ENCODE data around the gene ACOT2. TPM values are rescaled to one million over a fixed set of nuclear protein-coding genes. Genes with fewer than 3 reads are reported as not detected.
A peak's percentile ranks its signal among the peaks of the same experiment; 100 is the strongest.
"Not testable (repeated sequence)": the region's sequence is repeated elsewhere in the genome, so short reads cannot be mapped to it uniquely, and the experiment has no call there.

ACOT2 gene
- total RNA-seq = 10 to 100 TPM; 10.9 to 11.3 TPM

GRCh38 chr14:73569185-73569958 is at the start of gene ACOT2:
ACOT2 (plus strand) TSS chr14:73569213; CDS start chr14:73569241, 28 bp downstream.
- not testable (repeated sequence) for H3K9me3 Mint-ChIP-seq (ENCODE audit: insufficient read depth); H3K27me3 Mint-ChIP-seq (ENCODE audit: low read depth)
- peak within 1 kb of the TSS; percentile 92 for H3K4me3 Mint-ChIP-seq
- peak; percentile 83 for ATAC-seq
- ChIA-PET CTCF (interaction anchor here (0.6 to 5.9 kb wide), 16 partner anchors 21 to 499 kb away, joined by 3 to 73 read pairs (median 5); partner anchors contain the start of gene ACOT6), POLR2A (interaction anchor here (0.6 to 2.6 kb wide), 14 partner anchors 10 to 515 kb away, joined by 3 to 22 read pairs (median 4); partner anchors contain the start of genes ACOT6, ALDH6A1, DNAL1 and RBM25)
- peak; percentile 79 for DNase-seq
- peak within 1 kb of the TSS; percentile 98 for H3K27ac Mint-ChIP-seq
- peaks cover 36% of the 10 kb centered on the region for H3K4me1 Mint-ChIP-seq (ENCODE audit: low read depth)
- peaks cover 40% of the 10 kb centered on the region for H3K36me3 Mint-ChIP-seq (ENCODE audit: low read depth)

- Mint-ChIP-seq H3K4me1 (ENCODE audit: low read depth) (no peaks in the 10 kb centered on the region), H3K36me3 (ENCODE audit: low read depth) (no peaks in the 10 kb centered on the region), H3K4me3 (no peak overlapping the region), H3K27ac (no peak overlapping the region), H3K9me3 (ENCODE audit: insufficient read depth) (no peaks in the 10 kb centered on the region), H3K27me3 (ENCODE audit: low read depth) (no peaks in the 10 kb centered on the region)
- CTCF ChIA-PET = interaction anchor here (1.3 kb wide), 1 partner anchor 13 kb away, joined by 9 read pairs; no protein-coding TSS in a partner anchor
- POLR2A ChIA-PET = no interaction called here
- no peak for ATAC-seq
- DNase-seq = no peak
Measured at GRCh38 chr14:73521229-73521628, 47.8 kb upstream of the ACOT2 start.

GRCh38 chr14:73524493-73524892 is 44.5 kb upstream of the ACOT2 start:
- no peaks in the 10 kb centered on the region for H3K9me3 Mint-ChIP-seq (ENCODE audit: insufficient read depth)
- H3K36me3 Mint-ChIP-seq (ENCODE audit: low read depth) = no peaks in the 10 kb centered on the region
- no peak overlapping the region for H3K4me3 Mint-ChIP-seq
- no peaks in the 10 kb centered on the region for H3K4me1 Mint-ChIP-seq (ENCODE audit: low read depth)
- H3K27me3 Mint-ChIP-seq (ENCODE audit: low read depth) = peaks cover 2% of the 10 kb centered on the region
- CTCF ChIA-PET = interaction anchor here (0.9 to 1.4 kb wide), 2 partner anchors 12 to 46 kb away, joined by 3 read pairs; no protein-coding TSS in a partner anchor
- DNase-seq = no peak
- ATAC-seq = no peak
- no peak overlapping the region for H3K27ac Mint-ChIP-seq
- POLR2A ChIA-PET = no interaction called here

DNA sequence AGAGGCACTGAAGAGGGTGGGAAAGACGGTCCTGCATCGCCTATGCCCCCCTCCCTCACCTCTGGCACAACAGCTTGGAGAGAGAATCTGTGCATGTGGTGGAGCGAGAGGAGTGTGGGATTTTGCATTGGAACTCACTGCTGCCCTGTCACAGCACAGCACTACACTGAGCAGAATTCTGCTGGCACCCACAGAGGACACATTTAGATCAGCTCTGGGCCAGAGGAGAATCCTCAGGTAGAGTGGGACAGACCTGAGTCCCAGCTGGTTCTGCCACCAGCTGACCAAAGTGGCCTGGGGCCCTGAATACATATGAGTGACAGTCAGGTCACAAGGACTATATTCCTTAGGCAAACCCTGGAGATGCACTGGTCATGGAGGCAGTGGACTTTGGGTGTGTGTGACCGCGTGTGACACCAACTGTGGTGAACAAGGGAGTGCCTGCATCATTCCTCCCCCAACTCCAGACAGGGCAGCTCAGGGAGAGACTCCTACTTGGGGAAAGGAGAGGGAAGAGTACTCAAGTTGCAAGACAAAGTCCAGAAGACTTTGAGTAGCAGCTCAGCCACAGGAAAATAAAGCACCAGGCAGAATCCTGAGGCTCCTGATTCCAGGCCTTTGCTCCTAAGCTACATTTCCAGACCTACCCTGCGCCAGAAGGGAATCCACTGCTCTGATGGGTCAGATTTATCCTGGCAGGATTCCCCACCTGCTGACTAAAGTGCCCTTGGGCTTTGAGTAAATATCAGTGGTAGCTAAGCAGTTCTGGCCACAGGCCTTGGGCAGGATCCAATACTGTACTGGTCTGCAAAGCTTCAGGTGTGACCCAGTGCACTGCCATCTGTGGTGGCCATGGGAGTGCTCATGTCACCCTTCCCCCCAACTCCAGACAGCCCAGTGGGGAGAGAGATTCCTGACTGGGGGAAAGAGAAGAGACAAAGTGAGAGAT is 42.7 kb upstream of the ACOT2 start:
- no peaks in the 10 kb centered on the region for H3K36me3 Mint-ChIP-seq (ENCODE audit: low read depth)
- H3K9me3 Mint-ChIP-seq (ENCODE audit: insufficient read depth) = no peaks in the 10 kb centered on the region
- CTCF ChIA-PET = interaction anchor here (1.1 to 1.5 kb wide), 2 partner anchors 17 to 107 kb away, joined by 5 to 8 read pairs; no protein-coding TSS in a partner anchor
- H3K4me3 Mint-ChIP-seq = no peak overlapping the region
- no peak for ATAC-seq
- DNase-seq = no peak
- no peak overlapping the region for H3K27ac Mint-ChIP-seq
- H3K27me3 Mint-ChIP-seq (ENCODE audit: low read depth) = peaks cover 2% of the 10 kb centered on the region
- H3K4me1 Mint-ChIP-seq (ENCODE audit: low read depth) = no peaks in the 10 kb centered on the region
- POLR2A ChIA-PET = no interaction called here

- ATAC-seq; H3K4me1 Mint-ChIP-seq (ENCODE audit: low read depth); H3K27me3 Mint-ChIP-seq (ENCODE audit: low read depth); POLR2A ChIA-PET; H3K36me3 Mint-ChIP-seq (ENCODE audit: low read depth); H3K27ac Mint-ChIP-seq; CTCF ChIA-PET; H3K9me3 Mint-ChIP-seq (ENCODE audit: insufficient read depth); H3K4me3 Mint-ChIP-seq; DNase-seq: not testable (repeated sequence)
Measured at GRCh38 chr14:73529356-73529755, 39.7 kb upstream of the ACOT2 start.

GRCh38 chr14:73531971-73532370 is 37.0 kb upstream of the ACOT2 start:
- H3K27ac Mint-ChIP-seq; ATAC-seq; H3K9me3 Mint-ChIP-seq (ENCODE audit: insufficient read depth); POLR2A ChIA-PET; H3K4me1 Mint-ChIP-seq (ENCODE audit: low read depth); H3K36me3 Mint-ChIP-seq (ENCODE audit: low read depth); DNase-seq; H3K27me3 Mint-ChIP-seq (ENCODE audit: low read depth); CTCF ChIA-PET; H3K4me3 Mint-ChIP-seq: not testable (repeated sequence)

DNA sequence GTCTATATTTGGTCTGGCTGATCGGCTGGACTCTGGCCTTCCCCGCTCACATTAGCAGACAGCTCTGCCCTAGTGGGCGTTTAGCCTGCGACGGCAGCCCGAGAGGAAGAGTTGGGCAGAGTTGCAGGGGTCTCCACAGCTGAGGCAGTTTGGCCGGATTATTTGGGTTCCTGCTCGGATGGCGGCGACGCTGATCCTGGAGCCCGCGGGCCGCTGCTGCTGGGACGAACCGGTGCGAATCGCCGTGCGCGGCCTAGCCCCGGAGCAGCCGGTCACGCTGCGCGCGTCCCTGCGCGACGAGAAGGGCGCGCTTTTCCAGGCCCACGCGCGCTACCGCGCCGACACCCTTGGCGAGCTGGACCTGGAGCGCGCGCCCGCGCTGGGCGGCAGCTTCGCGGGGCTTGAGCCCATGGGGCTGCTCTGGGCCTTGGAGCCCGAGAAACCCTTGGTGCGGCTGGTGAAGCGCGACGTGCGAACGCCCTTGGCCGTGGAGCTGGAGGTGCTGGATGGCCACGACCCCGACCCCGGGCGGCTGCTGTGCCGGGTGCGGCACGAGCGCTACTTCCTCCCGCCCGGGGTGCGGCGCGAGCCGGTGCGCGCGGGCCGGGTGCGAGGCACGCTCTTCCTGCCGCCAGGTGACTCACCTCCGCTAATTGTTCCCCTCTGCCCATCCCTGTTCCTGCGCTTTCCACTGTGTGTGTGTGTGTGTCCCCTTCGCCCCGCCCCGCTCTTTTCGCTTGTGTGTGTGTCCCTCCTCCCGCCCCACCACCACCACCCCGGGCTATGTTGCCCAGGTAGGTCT is 31.6 kb upstream of the ACOT2 start:
- DNase-seq; H3K4me3 Mint-ChIP-seq; CTCF ChIA-PET; H3K4me1 Mint-ChIP-seq (ENCODE audit: low read depth); H3K27me3 Mint-ChIP-seq (ENCODE audit: low read depth); H3K36me3 Mint-ChIP-seq (ENCODE audit: low read depth); H3K9me3 Mint-ChIP-seq (ENCODE audit: insufficient read depth); POLR2A ChIA-PET; H3K27ac Mint-ChIP-seq: not testable (repeated sequence)
- peak; percentile 58 for ATAC-seq

GRCh38 chr14:73539017-73539416 is 30.0 kb upstream of the ACOT2 start:
- ATAC-seq = peak; percentile 91
- H3K9me3 Mint-ChIP-seq (ENCODE audit: insufficient read depth) = not testable (repeated sequence)

DNA sequence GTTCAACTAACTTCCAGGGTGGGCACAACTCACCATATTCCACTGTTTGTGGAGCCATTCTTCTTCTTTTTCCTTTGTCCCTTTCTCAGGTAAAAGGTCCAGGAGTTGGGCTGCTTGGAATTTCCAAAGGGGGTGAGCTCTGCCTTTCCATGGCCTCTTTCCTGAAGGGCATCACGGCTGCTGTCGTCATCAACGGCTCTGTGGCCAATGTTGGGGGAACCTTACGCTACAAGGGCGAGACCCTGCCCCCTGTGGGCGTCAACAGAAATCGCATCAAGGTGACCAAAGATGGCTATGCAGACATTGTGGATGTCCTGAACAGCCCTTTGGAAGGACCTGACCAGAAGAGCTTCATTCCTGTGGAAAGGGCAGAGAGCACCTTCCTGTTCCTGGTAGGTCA is 26.1 kb upstream of the ACOT2 start:
- H3K4me1 Mint-ChIP-seq (ENCODE audit: low read depth); CTCF ChIA-PET; H3K4me3 Mint-ChIP-seq; POLR2A ChIA-PET; DNase-seq; H3K27ac Mint-ChIP-seq; H3K36me3 Mint-ChIP-seq (ENCODE audit: low read depth); H3K9me3 Mint-ChIP-seq (ENCODE audit: insufficient read depth); ATAC-seq; H3K27me3 Mint-ChIP-seq (ENCODE audit: low read depth): not testable (repeated sequence)

More at GRCh38 chr14:73539017-73539416, 30.0 kb upstream of the ACOT2 start:
- H3K27me3 Mint-ChIP-seq (ENCODE audit: low read depth); H3K4me1 Mint-ChIP-seq (ENCODE audit: low read depth); POLR2A ChIA-PET; H3K36me3 Mint-ChIP-seq (ENCODE audit: low read depth); H3K4me3 Mint-ChIP-seq; H3K27ac Mint-ChIP-seq: not testable (repeated sequence)
- DNase-seq = peak; percentile 43
- CTCF ChIA-PET = interaction anchor here (1.0 to 1.5 kb wide), 2 partner anchors 29 to 32 kb away, joined by 3 to 12 read pairs; partner anchors contain the start of gene ACOT2

GRCh38 chr14:73545353-73545752 is 23.7 kb upstream of the ACOT2 start:
- H3K4me3 Mint-ChIP-seq; H3K36me3 Mint-ChIP-seq (ENCODE audit: low read depth); DNase-seq; ATAC-seq; CTCF ChIA-PET; H3K9me3 Mint-ChIP-seq (ENCODE audit: insufficient read depth); POLR2A ChIA-PET; H3K4me1 Mint-ChIP-seq (ENCODE audit: low read depth); H3K27ac Mint-ChIP-seq; H3K27me3 Mint-ChIP-seq (ENCODE audit: low read depth): not testable (repeated sequence)

DNA sequence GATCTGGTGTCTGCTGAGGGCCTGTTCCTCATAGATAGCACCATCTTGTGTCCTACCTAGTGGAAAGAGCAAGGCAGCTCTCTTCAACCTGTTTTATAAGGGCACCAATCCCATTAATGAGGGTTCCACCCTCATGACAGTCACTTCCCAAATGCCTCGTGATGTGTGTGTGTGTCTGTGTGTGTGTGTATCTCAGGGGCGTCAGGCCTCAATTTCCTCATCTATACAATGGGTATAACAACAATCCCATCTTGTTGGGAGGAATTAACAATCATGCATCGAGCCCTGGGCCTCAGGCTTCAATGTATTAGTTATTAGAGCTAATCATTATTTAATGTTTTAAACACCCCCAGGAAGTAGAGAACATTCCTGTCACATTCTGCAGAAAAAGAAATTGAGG is 19.9 kb upstream of the ACOT2 start:
- DNase-seq; H3K9me3 Mint-ChIP-seq (ENCODE audit: insufficient read depth); ATAC-seq; H3K27me3 Mint-ChIP-seq (ENCODE audit: low read depth); CTCF ChIA-PET; H3K4me1 Mint-ChIP-seq (ENCODE audit: low read depth); H3K36me3 Mint-ChIP-seq (ENCODE audit: low read depth); H3K27ac Mint-ChIP-seq; H3K4me3 Mint-ChIP-seq; POLR2A ChIA-PET: not testable (repeated sequence)

Measured in activated CD8-positive, alpha-beta T cell treated with anti-CD3 and anti-CD28 coated beads, Interleukin-2, amount 10 ng/mL, durations not matched to agents 7 days and 5 days (primary cell).